Astrocyte of the hippocampus (primary cell): ENCODE results near the gene PPP1R12B.
"Not testable (repeated sequence)": the region's sequence is repeated elsewhere in the genome, so short reads cannot be mapped to it uniquely, and the experiment has no call there.

Experiments
- DNase-seq: peaks from one replicate; pipeline ENCODE4 v3.0.0; 2011; ENCODE audit warnings: low read depth, low spot score

Gene PPP1R12B

DNA sequence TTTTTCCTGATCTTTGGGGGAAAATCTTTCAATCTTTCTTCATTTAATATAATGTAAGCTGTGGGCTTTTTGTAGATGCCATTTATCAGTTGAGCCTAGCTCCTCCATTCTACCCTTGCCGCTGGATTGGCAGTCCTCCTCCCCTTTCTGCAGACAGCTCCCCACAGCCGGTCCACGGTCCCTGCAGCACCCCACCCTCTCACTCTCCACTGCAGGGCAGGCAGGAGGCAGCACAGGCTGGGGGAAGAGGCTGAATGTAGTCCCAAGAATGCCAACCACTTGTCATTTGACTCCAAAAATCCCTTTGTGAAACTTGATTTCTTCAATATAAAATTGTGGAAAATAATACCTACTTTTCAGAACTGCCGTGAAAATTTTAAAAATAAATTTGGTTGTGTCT is 265.1 kb downstream of the PPP1R12B start:
- DNase-seq, result no peak

DNA sequence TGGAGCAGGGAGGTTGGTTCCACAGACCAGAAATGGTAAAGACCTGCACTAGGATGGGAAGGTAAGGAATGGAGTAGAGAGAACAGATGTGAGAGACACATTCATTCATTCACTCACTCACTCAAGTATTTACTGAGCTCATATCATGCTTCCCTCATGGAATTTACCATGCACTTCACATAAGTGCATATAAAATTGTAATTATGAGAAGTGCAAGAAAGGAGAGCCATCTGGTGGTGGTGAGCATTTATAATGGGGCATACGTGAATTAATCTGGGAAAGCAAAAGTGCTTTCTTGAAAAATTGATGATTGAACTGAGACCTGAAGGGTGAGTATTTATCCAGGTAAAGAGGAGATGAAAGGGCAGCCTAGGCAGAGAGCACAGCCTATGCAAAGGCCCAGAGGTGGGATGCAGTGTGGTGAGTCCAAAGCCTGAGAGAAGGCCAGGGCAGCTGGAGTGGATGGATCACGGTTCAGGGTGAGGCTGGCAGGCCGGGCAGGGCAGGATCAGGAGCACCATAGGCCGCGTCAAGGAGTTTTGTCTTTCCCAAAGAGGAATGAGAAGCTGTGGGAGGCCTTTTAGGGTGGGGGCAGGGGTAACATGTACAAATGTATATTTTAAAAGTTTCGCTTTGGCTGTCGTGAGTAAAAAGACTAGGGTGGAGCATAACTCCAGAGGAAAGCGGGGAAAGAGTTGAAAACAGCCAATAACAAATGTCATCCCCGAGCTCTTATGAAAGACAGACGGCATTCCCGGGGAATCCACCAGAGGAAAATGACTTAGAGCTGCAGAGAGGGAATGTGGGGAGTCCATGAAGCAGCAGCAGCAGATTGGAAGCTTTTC is 266.1 kb downstream of the PPP1R12B start:
- not testable (repeated sequence) for DNase-seq

DNA sequence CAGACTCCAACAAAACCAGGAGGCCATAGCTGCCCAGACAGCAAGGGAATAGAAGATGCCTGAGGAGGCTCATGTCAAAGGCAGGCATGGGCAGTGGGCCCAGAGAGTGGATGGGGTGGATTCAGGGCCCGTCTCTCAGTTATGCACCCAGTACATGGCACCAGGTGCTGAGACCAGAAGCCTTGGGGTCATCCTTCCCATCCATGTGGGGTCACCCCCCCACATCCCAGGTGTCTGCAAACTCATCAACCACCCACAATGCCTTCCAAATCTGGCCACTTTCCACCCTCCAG is 266.7 kb downstream of the PPP1R12B start:
- not testable (repeated sequence) for DNase-seq

DNA sequence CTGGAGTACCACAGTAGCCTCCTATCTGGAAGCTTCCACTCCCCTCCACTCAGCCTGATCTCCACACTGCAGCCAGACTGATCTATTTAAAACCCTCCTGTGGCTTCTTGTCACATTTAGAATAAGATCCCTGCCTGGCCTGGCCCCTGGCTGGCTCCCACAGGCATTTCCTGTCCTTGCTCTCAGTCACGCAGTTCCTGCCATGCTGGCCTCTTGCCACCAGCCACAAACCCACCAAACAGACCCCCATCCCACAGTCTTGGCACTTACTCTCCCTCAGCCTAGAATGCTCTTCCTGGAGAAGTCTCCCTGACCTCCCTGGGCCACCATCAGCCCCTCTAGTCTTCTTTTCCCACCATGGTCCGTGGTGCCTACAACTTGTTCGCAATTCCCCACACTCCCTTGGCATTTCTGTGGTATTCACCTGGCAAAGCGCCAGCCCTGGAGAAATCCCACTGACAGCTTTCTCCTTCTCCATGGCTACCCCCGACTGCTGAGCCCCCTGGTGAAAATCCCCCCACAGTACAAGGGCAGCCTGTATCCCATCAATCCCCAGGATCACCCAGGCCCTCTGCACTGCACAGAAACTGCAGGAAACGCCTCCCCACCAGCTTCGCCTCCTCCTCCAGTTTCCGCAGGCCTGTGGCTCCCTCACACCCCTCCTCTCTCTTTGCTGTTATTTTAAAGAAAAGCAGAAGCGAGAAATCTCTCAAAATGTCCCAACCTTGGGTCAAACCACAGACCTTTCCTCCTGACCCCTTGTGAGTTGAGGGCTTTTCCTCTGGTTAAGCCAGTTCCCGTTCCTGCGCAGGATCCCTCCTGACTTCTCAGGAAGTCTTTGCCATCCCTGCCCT is 267.2 kb downstream of the PPP1R12B start:
- peak; percentile 86 for DNase-seq

DNA sequence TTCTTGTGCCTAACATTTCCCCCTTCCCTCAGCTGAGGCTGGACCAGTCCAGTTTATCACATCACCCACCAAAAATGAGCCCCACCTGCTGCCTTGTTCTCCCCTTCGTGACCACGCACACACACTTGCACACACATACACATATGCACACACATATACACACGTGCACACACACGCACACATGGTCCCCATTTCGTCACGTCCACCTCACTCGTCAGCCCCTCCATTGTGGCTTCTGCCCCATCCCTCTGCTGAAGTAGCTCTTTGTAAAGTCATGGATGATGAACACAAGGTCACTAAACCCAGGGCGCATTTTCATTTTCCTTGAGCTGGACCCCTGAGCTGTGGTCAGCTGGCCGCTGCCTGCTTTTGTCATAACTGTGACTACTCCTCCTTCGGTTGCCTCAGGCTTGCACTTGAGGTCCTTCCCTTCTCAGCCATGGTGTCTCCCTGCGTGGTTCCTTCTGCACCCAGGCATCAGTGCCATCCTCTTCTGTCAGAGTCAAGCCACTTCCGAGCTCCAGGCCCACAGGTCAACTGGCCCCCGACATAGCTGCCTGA is 267.9 kb downstream of the PPP1R12B start:
- DNase-seq, result no peak

DNA sequence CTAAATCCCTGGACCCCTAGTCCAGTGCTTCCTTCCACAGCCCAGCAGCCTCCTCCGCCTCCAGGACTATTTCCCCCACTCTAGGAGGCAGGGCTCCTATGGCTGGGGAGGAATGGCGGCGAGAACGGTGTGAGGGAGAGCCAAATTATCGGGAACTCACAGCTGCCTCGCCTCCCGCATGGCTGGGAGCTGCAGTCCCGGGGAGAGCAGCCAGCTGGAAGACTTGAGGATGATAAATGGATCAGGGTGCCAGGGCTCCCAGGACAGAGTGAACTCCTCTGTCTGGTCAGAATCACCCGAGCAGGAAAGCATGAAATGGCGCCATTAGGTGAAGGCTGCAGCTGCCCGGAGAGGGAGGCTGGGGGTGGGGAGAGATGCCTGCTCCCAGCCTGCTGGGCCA is 270.5 kb downstream of the PPP1R12B start:
- DNase-seq, result peak; percentile 31

DNA sequence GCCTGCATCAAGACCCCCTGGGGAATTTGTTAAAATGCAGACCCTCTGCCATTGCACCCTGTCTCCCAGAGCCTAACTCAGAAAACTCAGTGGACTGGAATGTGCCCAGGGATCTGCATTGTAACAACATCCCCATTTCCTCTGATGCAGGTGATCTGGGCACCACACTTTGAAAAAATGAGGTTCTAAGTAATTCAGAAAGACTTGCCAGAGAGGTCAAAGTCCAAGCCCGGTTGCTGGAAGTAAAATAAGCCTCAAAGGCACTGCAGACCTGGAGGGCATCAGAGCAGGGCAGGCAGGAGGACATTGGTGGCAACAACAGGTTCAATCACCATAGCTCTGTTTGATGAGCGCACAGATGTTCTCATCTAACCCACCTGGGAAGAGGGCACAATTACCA is 271.0 kb downstream of the PPP1R12B start:
- no peak for DNase-seq

DNA sequence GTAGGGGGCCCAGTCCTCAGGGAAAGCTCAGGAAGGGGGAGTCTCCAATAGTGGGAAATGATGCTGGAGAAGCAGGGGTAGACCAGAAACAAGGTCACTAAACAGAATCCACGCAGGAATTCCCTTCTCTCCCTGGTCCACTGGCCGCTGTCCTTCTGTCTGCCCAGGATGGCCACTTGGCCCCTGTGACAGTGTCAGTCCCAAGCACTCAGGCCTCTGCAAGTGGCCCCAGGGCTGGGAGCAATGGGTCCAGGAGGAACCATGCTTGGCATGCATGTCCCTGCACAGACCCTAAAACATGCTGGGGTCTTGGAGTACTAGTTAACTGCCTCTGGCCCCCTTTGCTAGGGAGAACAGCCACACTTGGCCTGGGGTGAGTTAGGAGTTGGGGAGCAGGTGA is 271.5 kb downstream of the PPP1R12B start:
- DNase-seq, result not testable (repeated sequence)

DNA sequence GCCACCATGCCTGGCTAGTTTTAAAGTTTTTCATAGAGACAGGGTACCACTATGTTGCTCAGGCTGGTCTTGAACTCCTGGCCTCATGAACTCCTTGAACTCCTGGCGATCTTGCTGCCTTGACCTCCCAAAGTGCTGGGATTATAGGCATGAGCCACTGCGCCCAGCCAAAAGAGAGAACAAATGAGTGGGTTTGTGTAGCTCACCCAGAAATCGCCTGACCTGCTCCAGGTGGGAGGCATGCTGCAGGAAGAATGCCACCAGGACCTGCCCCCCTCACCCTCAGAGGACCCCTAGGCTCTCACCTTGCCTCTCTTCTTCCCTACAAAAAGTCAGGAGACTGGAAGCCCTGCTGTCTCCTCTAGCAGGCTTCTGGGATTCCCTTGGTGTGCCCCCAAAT is 272.9 kb downstream of the PPP1R12B start:
- no peak for DNase-seq

DNA sequence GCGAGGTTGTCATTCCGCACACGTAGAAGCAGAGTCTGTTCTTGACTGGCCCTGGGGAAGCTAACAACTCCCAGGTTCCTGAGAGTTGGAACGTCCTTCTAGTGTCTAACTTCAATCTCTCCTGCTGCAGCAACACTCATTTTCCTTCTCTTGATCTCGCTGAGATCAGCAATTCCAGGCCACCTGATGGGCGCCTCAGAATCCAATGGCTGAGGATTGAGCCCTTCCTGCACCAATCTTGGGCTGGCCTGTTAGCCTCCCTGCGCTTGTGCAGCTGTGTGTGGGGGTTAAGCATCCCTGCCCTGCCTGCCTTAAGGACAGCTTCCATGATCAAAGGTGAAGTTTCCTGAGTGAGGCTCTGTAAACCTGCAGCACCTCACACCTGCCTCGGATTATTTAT is 273.9 kb downstream of the PPP1R12B start:
- no peak for DNase-seq

DNA sequence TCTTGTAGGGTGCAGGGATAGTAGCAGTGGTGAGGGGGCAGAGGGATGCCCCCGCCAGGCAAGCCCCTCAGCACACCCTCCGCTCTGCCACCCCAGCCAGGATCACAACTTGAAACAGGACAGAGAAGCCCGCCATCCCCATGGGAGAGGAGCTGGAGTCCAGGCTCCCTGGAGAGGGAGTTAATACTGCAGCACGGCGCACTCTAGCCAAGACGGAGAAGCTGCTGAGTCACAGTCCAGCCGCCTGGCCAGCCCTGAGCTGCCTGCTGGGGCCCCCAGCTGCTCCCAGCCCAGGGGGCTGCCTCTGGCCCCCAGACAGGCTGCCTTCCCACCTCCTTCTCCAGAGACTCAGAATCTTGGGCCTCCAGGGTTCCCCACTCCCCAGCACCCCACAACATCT is 274.6 kb downstream of the PPP1R12B start:
- DNase-seq, result peak; percentile 74

DNA sequence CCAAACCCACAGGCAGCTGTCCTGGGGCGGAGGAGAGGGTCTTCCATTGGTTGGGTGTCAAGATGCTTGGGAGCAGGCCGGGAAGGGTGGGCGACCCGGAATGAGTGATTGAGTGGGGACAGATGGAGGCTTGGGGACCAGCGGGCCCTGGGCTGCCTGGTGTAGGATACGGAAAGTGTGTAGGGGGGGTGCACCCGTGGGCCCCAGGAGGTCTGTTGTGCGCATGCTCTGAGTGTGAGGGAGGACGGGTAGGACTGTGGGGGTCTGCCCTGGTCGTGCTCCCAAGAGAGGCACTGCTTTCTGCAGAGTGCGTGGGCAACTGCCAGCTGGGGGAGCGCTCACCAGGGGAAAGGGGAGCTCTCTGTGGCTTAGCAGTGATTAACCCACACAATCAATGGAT is 275.0 kb downstream of the PPP1R12B start:
- not testable (repeated sequence) for DNase-seq

DNA sequence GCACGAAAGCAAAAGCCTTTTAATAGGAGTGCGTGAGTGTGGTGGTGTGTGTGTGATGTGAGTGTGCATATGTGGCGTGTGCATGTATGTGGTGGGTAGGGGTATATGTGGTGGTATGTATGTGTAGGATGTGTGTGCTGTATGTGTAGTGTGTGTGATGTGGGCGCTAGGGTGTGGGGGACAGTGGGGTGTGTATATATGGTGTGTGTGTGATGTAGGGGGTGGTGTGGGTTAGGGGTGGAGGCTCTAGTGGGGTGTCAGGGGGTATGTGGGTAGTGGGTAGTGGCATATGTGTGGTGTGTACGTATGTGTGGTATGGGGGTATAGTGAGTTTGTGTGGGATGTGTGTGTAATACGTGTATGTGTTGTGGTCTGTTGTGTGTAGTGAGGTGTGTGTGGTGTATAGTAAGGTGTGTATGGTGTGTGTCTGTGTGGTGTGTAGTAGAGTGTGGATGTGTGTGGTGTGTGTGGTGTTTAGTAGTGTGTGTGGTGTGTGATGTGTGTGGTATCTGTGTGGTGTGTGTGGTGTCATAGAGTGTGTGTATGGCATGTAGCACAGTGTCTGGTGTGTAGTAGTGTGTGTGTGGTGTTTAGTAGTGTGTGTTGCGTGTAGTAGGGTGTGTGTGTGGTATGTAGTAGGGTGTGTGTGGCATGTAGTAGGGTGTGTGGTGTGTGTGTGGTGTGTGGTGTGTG is 275.7 kb downstream of the PPP1R12B start:
- no peak for DNase-seq

DNA sequence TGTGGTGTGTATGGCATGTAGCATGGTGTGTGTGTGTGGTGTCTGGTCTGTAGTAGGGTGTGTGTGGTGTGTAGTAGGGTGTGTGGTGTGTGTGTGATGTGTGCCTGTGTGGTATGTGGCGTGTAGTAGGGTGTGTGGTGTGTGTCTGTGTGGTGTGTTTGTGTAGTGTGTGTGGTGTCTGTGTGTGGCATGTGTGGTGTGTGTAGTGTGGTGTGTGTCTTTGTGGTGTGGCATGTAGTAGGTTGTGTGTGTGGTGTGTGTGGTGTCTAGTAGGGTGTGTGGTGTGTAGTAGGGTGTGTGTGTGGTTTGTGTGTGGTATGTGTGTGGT is 276.2 kb downstream of the PPP1R12B start:
- no peak for DNase-seq

DNA sequence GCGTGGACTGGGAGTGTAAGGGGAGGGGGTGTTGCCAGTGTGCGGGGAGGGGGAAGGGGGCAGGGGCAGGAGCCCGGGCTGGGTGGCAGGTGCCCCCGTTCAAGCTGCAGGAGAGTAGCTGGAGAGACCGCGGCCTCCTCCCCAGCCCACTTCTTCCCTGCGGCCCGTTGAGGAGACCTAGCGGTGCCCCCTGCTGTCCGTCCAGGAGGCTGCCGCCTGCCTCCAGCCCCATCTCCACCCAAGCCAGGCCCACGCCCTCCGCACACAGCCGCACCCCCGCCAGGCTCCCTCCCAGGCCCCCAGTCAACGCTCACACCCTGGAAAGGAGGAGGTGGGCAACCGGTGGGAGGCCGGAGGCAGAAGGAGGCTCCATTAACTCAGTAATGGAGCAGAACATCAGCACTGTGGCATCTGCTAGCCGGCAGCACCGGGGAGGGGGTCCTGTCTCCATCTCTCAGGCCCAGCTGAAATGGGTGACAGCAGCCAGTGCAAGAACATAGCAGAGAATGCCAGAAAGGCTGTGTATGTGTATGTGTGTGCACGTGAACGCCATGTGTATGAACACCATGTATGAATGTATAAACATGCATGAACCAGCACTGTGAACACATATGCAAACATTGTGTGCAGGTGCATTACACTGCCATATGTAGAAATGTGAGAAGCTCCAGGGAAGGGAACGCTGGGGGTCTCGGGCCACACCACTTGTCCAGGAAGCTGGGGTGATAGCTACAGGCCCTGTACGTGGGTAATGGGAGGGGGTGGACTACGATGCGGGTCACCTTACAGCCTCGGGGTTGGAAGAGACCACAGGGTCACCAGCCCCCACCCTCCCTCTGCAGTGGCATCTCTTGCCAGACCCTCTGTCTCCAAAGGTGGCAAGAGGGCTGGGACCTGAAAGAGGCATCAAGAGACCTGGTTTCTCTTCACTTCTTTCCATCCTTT is 277.2 kb downstream of the PPP1R12B start:
- DNase-seq, result peak; percentile 86

DNA sequence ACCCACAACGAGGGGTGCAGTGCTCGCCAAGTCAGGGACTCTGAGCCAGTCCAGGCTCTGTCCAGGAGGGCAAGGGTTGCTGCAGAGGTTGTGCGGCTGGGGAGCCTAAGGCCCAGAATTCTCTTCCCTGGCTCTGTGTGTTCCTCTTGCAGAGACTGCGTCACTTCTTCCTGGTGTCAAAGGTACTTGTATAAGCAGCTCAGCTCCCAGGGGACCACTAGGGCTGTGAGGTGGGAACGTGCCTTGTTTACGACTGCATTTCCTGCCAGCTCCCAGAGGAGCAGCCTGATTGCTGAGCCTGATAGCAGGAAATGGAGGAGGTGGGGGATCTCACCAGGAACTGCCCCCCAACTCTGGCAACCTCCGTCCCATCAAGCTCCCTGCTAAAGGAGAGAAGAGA is 278.5 kb downstream of the PPP1R12B start:
- not testable (repeated sequence) for DNase-seq

DNA sequence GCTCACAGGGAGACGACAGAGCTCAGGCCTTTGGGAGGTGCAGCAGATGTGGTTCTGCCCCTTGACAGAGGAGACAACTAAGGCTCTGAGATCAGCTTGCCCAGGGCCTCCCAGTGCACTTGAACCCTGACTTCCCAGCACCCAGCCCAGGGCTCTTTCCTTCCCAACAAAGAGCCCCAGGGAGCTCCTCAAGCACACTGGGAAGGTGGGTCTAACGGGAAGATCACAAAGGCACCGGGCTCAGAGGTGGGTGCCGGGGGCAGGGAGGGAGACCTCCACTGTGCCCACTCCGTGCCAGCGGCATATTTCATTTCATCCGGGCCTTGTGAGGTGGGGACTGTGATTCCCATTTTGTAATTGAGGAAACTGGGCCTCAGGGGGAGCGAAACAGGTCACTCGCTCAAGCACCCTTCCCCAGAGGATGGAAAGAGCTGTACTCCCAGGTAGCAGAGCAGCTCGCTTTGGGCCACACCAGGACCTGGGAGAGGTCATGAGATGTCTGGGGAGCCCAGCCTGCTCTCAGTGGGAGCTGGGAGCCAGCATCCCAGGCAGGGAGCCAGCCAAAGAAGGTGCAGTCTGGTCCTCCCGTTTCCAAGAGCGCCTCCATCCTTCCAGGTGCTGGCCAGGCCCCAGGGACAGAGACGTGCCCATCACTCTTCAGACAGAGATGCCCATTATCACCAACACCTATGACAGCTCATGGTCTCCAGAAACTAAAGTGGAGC is 279.5 kb downstream of the PPP1R12B start:
- no peak for DNase-seq

DNA sequence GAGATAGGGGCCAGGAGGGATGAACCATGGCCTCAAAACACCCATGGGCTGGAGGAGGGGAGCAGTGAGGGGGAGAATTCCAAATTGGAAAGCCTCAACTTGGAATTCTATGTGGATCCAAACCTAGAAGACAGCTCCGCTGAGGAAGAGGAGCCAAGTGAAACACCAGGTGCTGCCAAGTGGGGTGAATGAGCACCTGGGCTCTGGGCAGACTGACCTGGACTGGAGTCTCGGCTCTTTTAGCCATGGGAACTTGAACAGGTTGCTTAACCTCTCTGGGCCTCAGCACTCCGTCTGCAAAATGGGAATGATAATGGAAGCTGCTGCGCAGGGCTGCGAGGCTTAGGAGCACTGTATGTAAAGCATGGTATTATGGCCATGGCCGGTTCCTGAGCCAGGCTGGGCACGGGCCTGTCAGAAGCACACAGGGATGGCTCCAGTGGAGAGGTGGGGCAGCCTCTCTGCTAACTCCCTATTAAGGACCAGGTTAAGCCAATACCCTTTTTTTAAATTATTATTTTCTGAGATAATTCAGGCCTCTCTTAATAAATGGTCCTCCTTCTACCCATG is 280.2 kb downstream of the PPP1R12B start:
- DNase-seq, result no peak

DNA sequence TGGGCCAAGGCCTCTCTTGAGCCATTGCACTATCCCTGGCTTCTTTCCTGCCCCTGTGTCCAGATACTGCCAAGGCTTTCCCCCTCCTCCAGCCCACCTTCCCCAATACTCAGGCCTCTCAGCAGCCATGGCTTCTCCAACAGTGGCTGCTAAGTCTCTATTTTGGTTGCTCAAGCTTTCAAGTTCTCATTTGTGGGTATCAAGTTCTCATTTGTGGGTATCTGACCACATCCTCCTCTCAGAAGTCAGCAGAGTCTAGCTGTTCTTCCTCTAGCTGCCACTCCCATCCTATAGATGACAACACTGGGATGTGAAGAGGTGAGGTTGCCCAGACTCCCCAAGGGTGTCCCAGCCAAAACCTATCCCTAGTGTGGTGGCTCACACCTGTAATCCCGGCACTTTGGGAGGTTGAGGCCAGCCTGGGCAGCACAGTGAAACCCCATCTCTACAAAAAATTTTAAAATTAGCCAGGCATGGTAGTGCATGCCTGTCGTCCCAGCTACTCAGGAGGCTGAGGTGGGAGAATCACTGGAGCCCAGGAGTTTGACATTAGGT is 280.8 kb downstream of the PPP1R12B start:
- not testable (repeated sequence) for DNase-seq

DNA sequence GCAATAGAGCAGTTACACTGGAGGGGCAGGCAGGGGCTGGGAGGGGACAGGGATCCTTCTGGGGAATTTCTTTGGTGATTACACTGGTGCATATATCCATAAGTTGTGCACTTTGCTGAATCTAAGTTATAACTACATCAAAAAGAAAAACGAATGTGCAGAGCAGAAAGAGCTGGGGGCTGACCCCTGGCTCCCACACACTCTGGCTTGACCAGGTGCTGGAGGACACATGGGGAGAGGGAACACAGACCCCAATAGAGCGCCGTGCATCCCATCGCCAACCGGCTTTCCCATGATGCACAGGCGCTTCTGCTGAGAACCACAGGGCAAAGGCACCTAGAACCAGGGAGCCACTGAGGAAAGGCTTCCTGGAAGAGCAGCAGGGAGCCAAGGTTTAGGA is 281.6 kb downstream of the PPP1R12B start:
- DNase-seq, result not testable (repeated sequence)
